ENCODE data around the gene POLL. TPM values are rescaled to one million over a fixed set of nuclear protein-coding genes. Genes with fewer than 3 reads are reported as not detected.

Gene POLL
- total RNA-seq, 1 experiment from 2014 or later, result 51.3 TPM

GRCh38 chr10:101550965-101551364 is 37.1 kb downstream of the POLL start:
- Histone ChIP-seq H3K4me1 (ENCODE audit: control insufficient read depth in 1 of 2, insufficient read depth in 2 of 2, low read length in 2 of 2) (no peaks in the 10 kb centered on the region), H3K27me3 (ENCODE audit: insufficient read depth, low read length) (no peaks in the 10 kb centered on the region), H3K9me2 (ENCODE audit: insufficient read depth) (no peaks in the 10 kb centered on the region), H3K9me3 (ENCODE audit: control insufficient read depth in 1 of 2, insufficient read depth in 1 of 2, low read depth in 1 of 2, low read length in 2 of 2) (no peaks in the 10 kb centered on the region), H4K20me1 (ENCODE audit: insufficient read depth) (no peaks in the 10 kb centered on the region), H3K4me2 (ENCODE audit: low read length) (no peak overlapping the region), H3K79me2 (ENCODE audit: insufficient read depth, low read length) (no peaks in the 10 kb centered on the region), H2AFZ (ENCODE audit: low read depth, low read length, poor library complexity, severe bottlenecking) (no peak overlapping the region), H3K9ac (ENCODE audit: low read length) (no peak overlapping the region), H3K36me3 (ENCODE audit: control insufficient read depth in 1 of 2, insufficient read depth in 2 of 2, low read length in 2 of 2) (peaks cover 0 to 7% of the 10 kb centered on the region in 2 experiments; a peak in 1 of 4 replicates), H3K27ac (ENCODE audit: low read depth, low read length) (no peak overlapping the region), H3K4me3 (replicated peaks in 1 of 2; ENCODE audit: low read depth in 1 of 2, low read length in 2 of 2) (no peak overlapping the region)
- TF ChIP-seq CBX3 (IDR thresholded peaks at IDR 0.05; ENCODE audit: low read depth) (no peak), SRF (IDR thresholded peaks at IDR 0.05; ENCODE audit: low read depth) (no peak), SP1 (IDR thresholded peaks at IDR 0.05; ENCODE audit: low read depth) (no peak), POLR2A (IDR thresholded peaks at IDR 0.05; ENCODE audit: borderline replicate concordance, extremely low read depth, insufficient read depth, insufficient read length) (no peak), ZFX (IDR thresholded peaks at IDR 0.05) (no peak), ZNF274 (IDR thresholded peaks at IDR 0.05; ENCODE audit: low read depth, low read length) (no peak), YY1 (IDR thresholded peaks at IDR 0.05; ENCODE audit: extremely low read depth, insufficient replicate concordance, low read depth, low read length) (no peak), EGR1 (IDR thresholded peaks at IDR 0.05; ENCODE audit: low read depth) (no peak), ATF3 (IDR thresholded peaks at IDR 0.05) (no peak), SIN3A (IDR thresholded peaks at IDR 0.05; ENCODE audit: low read depth) (no peak), ELF1 (IDR thresholded peaks at IDR 0.05; ENCODE audit: borderline replicate concordance, low read depth) (no peak), EZH2 (IDR thresholded peaks at IDR 0.05) (no peak), TCF7L2 (IDR thresholded peaks at IDR 0.05; ENCODE audit: borderline replicate concordance, extremely low read depth, insufficient read depth, insufficient read length) (no peak), EZH2phosphoT487 (IDR thresholded peaks at IDR 0.05; ENCODE audit: borderline replicate concordance) (no peak), CEBPB (IDR thresholded peaks at IDR 0.05; ENCODE audit: low read depth) (no peak), POLR2AphosphoS5 (IDR thresholded peaks at IDR 0.05; ENCODE audit: low read depth, low read length) (no peak)
- TF ChIP-seq, protein P1, sequence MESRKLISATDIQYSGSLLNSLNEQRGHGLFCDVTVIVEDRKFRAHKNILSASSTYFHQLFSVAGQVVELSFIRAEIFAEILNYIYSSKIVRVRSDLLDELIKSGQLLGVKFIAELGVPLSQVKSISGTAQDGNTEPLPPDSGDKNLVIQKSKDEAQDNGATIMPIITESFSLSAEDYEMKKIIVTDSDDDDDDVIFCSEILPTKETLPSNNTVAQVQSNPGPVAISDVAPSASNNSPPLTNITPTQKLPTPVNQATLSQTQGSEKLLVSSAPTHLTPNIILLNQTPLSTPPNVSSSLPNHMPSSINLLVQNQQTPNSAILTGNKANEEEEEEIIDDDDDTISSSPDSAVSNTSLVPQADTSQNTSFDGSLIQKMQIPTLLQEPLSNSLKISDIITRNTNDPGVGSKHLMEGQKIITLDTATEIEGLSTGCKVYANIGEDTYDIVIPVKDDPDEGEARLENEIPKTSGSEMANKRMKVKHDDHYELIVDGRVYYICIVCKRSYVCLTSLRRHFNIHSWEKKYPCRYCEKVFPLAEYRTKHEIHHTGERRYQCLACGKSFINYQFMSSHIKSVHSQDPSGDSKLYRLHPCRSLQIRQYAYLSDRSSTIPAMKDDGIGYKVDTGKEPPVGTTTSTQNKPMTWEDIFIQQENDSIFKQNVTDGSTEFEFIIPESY (IDR thresholded peaks at IDR 0.05; ENCODE audit: extremely low read depth, insufficient replicate concordance, low read length), result no peak
- ChIA-PET RAD21 (ENCODE audit: low non-redundant PET in 1 of 2, low total read pairs in 2 of 2, uncharacterized antibody in 2 of 2, unreplicated experiment in 2 of 2) (no interaction called here), CTCF (interaction anchor here (2.2 kb wide), 1 partner anchor 337 kb away, joined by 7 read pairs; no protein-coding TSS in a partner anchor), POLR2A (no interaction called here)
- ATAC-seq (no peak), DNase-seq (ENCODE audit: low read depth, low spot score) (no peak)
- no TSS peak for BruUV-seq (replicated peaks)
- intact Hi-C loops (cut with micrococcal nuclease), result no loop called here
